ENCODE measurements around the gene NDE1. TPM values are rescaled to one million over a fixed set of nuclear protein-coding genes. Genes with fewer than 3 reads are reported as not detected.
A peak's percentile ranks its signal among the peaks of the same experiment; 100 is the strongest.

The NDE1 gene
- total and polyA plus RNA-seq, 8 donors: 6.7 to 286 (median 26.5) TPM

DNA sequence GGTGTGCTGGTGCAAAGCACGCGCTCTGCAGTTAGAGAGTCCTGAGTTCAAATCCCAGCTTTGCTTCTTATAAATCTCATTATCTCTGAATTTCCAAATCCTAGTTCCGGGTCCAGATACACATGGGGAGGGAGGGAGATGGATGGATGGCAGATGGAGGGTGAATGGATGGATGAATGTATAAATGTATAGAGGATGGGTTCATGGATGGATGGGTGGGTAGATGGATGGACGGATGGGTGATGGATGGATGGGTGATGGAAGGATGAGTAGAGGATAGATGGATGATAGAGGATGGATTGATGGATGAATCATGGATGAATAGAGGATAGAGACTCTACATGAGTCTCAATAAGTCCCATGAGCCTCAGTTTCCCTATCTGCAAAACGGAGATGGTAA, 116.9 kb downstream of the NDE1 start:
- TF ChIP-seq POLR2AphosphoS5 (IDR thresholded peaks at IDR 0.05) (no peak), POLR2A (IDR thresholded peaks at IDR 0.05) (no peak), EP300 (IDR thresholded peaks at IDR 0.05) (no peak)
- TF ChIP-seq, protein P1, sequence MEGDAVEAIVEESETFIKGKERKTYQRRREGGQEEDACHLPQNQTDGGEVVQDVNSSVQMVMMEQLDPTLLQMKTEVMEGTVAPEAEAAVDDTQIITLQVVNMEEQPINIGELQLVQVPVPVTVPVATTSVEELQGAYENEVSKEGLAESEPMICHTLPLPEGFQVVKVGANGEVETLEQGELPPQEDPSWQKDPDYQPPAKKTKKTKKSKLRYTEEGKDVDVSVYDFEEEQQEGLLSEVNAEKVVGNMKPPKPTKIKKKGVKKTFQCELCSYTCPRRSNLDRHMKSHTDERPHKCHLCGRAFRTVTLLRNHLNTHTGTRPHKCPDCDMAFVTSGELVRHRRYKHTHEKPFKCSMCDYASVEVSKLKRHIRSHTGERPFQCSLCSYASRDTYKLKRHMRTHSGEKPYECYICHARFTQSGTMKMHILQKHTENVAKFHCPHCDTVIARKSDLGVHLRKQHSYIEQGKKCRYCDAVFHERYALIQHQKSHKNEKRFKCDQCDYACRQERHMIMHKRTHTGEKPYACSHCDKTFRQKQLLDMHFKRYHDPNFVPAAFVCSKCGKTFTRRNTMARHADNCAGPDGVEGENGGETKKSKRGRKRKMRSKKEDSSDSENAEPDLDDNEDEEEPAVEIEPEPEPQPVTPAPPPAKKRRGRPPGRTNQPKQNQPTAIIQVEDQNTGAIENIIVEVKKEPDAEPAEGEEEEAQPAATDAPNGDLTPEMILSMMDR (IDR thresholded peaks at IDR 0.05): no peak
- Histone ChIP-seq H3K27ac (peak overlapping the region in 2 of 5 donors; percentile 24 to 60), H3K36me3 (peaks cover 0 to 34% (median 0%) of the 10 kb centered on the region in 4 donors), H3K9me3 (no peaks in the 10 kb centered on the region), H3K27me3 (peaks cover 0 to 3% (median 0%) of the 10 kb centered on the region in 3 donors), H3K4me1 (peaks cover 0 to 32% (median 14%) of the 10 kb centered on the region in 4 donors), H3K4me3 (no peak overlapping the region)
- intact Hi-C loops (cut with DNase I; ENCODE audit: low total_unique reads): no loop called here
- 90 to 96% (median 93%) methylated on average over 5 of the region's 5 CpGs for WGBS, 5 donors
- DNase-seq: no peak

DNA sequence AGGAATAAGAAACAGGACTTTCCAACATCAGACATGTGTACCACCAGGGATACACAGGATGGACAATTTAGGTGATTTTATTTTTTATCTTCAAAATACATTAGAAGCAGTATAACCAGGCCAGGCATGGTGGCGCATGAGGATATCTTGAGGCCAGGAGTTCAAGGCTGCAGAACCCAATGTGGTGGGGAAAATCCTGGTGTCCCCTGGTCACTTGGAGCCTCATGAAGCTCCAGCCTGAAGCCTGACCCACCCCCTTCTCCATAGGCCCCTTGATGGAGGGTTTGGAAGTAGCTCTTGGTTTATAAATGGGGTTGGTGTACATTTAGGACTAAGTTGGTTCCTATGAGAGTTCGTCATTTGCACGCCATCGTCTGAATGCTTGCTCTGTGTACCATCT, 118.2 kb downstream of the NDE1 start:
- DNase-seq: no peak
- no peak for TF ChIP-seq POLR2A (IDR thresholded peaks at IDR 0.05)
- TF ChIP-seq POLR2AphosphoS5 (IDR thresholded peaks at IDR 0.05): no peak
- no peak for TF ChIP-seq EP300 (IDR thresholded peaks at IDR 0.05)
- TF ChIP-seq, protein P1 (IDR thresholded peaks at IDR 0.05): no peak
- peak overlapping the region in 1 of 5 donors; percentile 75 for H3K27ac ChIP-seq
- H3K9me3 ChIP-seq: no peaks in the 10 kb centered on the region
- peaks cover 0 to 25% (median 0%) of the 10 kb centered on the region in 4 donors for H3K36me3 ChIP-seq
- intact Hi-C loops (cut with DNase I; ENCODE audit: low total_unique reads): no loop called here
- H3K4me3 ChIP-seq: no peak overlapping the region
- no peaks in the 10 kb centered on the region for H3K27me3 ChIP-seq
- peaks cover 0 to 32% (median 11%) of the 10 kb centered on the region in 4 donors for H3K4me1 ChIP-seq
- WGBS, 5 donors: 94 to 97% (median 96%) methylated on average over 4 of the region's 4 CpGs

DNA sequence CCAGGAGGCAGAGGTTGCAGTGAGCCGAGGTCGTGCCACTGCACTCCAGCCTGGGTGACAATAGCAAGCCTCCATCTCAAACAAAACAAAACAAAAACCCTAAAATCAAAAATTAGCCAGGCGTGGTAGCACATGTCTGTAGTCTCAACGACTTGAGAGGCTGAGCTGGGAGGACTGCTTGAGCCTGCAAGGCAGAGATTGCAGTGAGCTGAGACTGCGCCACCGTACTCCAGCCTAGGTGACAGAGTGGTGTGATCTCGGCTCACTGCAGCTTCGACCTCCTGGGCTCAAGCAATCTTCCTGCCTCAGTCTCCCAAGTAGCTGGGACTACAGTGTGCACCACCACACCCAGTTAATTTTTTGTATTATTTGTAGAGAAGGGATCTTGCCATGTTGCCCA, 119.2 kb downstream of the NDE1 start:
- peak overlapping the region in 3 of 5 donors; percentile 46 to 75 (median 75) for H3K27ac ChIP-seq
- no peak for DNase-seq
- TF ChIP-seq POLR2AphosphoS5 (IDR thresholded peaks at IDR 0.05) (no peak), EP300 (IDR thresholded peaks at IDR 0.05) (no peak), POLR2A (IDR thresholded peaks at IDR 0.05) (no peak)
- TF ChIP-seq, protein P1 (IDR thresholded peaks at IDR 0.05): no peak
- H3K4me1 ChIP-seq: peaks cover 0 to 32% (median 11%) of the 10 kb centered on the region in 4 donors
- H3K27me3 ChIP-seq: no peaks in the 10 kb centered on the region
- WGBS, 5 donors: 77 to 89% (median 84%) methylated on average over 8 of the region's 8 CpGs
- H3K36me3 ChIP-seq: peaks cover 0 to 19% (median 0%) of the 10 kb centered on the region in 4 donors
- no peaks in the 10 kb centered on the region for H3K9me3 ChIP-seq
- H3K4me3 ChIP-seq: no peak overlapping the region
- intact Hi-C loops (cut with DNase I; ENCODE audit: low total_unique reads): no loop called here

DNA sequence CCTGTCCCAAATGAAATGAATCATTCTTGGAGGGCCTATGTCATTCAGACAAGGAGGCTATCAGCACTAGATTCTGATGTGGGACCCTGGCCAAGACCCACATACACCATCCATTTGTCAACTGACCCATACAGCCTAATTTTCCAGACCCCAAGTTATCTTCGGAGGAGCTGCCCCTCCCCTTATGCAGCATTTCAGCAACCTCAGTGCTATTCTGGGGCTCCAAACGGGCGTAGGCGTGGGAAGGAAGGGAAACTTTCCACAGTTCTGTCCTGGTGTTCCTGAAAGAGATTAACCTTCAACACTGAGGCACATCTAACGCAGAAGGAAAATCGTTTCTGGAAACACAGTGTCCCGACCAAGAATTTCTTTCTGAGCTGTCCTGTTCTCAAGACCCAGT, 120.1 kb downstream of the NDE1 start:
- TF ChIP-seq POLR2AphosphoS5 (IDR thresholded peaks at IDR 0.05) (peak in 1 of 3 donors; percentile 67), POLR2A (IDR thresholded peaks at IDR 0.05) (no peak)
- H3K4me3 ChIP-seq: no peak overlapping the region
- DNase-seq: peak in 1 of 2 donors; percentile 49
- WGBS, 5 donors: 23 to 49% (median 26%) methylated on average over 5 to 7 of the region's 7 CpGs
- H3K9me3 ChIP-seq: no peaks in the 10 kb centered on the region
- no peaks in the 10 kb centered on the region for H3K27me3 ChIP-seq
- H3K36me3 ChIP-seq: peaks cover 0 to 16% (median 0%) of the 10 kb centered on the region in 4 donors
- peaks cover 0 to 34% (median 11%) of the 10 kb centered on the region in 4 donors for H3K4me1 ChIP-seq
- intact Hi-C loops (cut with DNase I; ENCODE audit: low total_unique reads): no loop called here
- peak overlapping the region in 4 of 5 donors; percentile 14 to 75 (median 60) for H3K27ac ChIP-seq

DNA sequence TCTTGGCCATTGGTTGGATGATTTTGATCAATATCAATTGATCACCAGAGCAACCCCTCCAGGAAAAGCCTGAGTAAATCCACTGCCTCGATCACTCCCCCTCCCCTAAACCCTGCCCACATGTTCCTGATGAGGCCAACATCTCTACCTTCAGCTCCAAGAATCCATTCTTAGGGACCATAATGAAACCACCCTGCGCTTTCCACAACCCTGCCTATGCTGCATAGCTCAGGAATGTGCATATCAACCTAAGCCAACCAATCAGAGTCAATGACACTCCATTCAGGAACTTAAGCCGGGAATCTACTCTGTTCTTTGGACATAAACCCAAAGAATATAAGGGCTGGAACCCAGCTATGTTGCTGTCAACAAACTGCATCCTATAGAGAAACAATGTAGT, 120.5 kb downstream of the NDE1 start:
- no peak for TF ChIP-seq POLR2AphosphoS5 (IDR thresholded peaks at IDR 0.05)
- TF ChIP-seq, protein P1 (IDR thresholded peaks at IDR 0.05): no peak
- TF ChIP-seq POLR2A (IDR thresholded peaks at IDR 0.05): no peak
- no peak for TF ChIP-seq EP300 (IDR thresholded peaks at IDR 0.05)
- Histone ChIP-seq H3K27ac (peak overlapping the region in 4 of 5 donors; percentile 14 to 75 (median 60)), H3K9me3 (no peaks in the 10 kb centered on the region), H3K4me1 (peaks cover 0 to 34% (median 11%) of the 10 kb centered on the region in 4 donors), H3K27me3 (no peaks in the 10 kb centered on the region), H3K4me3 (no peak overlapping the region), H3K36me3 (peaks cover 0 to 16% (median 0%) of the 10 kb centered on the region in 4 donors)
- WGBS, 5 donors: 54 to 71% (median 61%) methylated on average over 3 of the region's 3 CpGs
- no peak for DNase-seq
- intact Hi-C loops (cut with DNase I; ENCODE audit: low total_unique reads): no loop called here

All from stomach (tissue), 9 donors.